ENCODE data around the gene PKDREJ. TPM values are rescaled to one million over a fixed set of nuclear protein-coding genes. Genes with fewer than 3 reads are reported as not detected.
A peak's percentile ranks its signal among the peaks of the same experiment; 100 is the strongest.

Gene PKDREJ
- total RNA-seq, 1 donor from 2014 or later: not detected

GRCh38 chr22:46286941-46287872, 24.1 kb upstream of the PKDREJ start:
- Histone ChIP-seq H3K9me3 (peaks cover 4% of the 10 kb centered on the region), H3K4me3 (peak overlapping the region; percentile 37), H3K27ac (peak overlapping the region; percentile 79), H3K4me1 (peaks cover 18% of the 10 kb centered on the region), H3K27me3 (ENCODE audit: low read depth) (no peaks in the 10 kb centered on the region), H3K36me3 (peaks cover 87% of the 10 kb centered on the region)
- ATAC-seq (no peak), DNase-seq (no peak)
- TF ChIP-seq, protein P1, sequence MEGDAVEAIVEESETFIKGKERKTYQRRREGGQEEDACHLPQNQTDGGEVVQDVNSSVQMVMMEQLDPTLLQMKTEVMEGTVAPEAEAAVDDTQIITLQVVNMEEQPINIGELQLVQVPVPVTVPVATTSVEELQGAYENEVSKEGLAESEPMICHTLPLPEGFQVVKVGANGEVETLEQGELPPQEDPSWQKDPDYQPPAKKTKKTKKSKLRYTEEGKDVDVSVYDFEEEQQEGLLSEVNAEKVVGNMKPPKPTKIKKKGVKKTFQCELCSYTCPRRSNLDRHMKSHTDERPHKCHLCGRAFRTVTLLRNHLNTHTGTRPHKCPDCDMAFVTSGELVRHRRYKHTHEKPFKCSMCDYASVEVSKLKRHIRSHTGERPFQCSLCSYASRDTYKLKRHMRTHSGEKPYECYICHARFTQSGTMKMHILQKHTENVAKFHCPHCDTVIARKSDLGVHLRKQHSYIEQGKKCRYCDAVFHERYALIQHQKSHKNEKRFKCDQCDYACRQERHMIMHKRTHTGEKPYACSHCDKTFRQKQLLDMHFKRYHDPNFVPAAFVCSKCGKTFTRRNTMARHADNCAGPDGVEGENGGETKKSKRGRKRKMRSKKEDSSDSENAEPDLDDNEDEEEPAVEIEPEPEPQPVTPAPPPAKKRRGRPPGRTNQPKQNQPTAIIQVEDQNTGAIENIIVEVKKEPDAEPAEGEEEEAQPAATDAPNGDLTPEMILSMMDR (IDR thresholded peaks at IDR 0.05): no peak
- intact Hi-C loops (cut with DNase I): no loop called here

GRCh38 chr22:46286006-46286405, 22.9 kb upstream of the PKDREJ start:
- Histone ChIP-seq H3K27ac (no peak overlapping the region), H3K4me3 (no peak overlapping the region), H3K27me3 (ENCODE audit: low read depth) (no peaks in the 10 kb centered on the region), H3K4me1 (peaks cover 18% of the 10 kb centered on the region), H3K9me3 (no peaks in the 10 kb centered on the region), H3K36me3 (peaks cover 89% of the 10 kb centered on the region)
- no peak for DNase-seq
- intact Hi-C loops (cut with DNase I): no loop called here
- TF ChIP-seq, protein P1 (IDR thresholded peaks at IDR 0.05): no peak
- ATAC-seq: no peak

- no peak for ATAC-seq
- H3K27me3 ChIP-seq (ENCODE audit: low read depth): no peaks in the 10 kb centered on the region
- intact Hi-C loops (cut with DNase I): no loop called here
- H3K4me3 ChIP-seq: no peak overlapping the region
- H3K36me3 ChIP-seq: peaks cover 100% of the 10 kb centered on the region
- DNase-seq: no peak
- H3K4me1 ChIP-seq: peaks cover 10% of the 10 kb centered on the region
- TF ChIP-seq, protein P1 (IDR thresholded peaks at IDR 0.05): no peak
- H3K9me3 ChIP-seq: no peaks in the 10 kb centered on the region
- H3K27ac ChIP-seq: no peak overlapping the region
Measured at GRCh38 chr22:46281866-46282678, 18.9 kb upstream of the PKDREJ start.

- ATAC-seq: peak; percentile 46 to 52
- H3K36me3 ChIP-seq: peaks cover 96% of the 10 kb centered on the region
- H3K27ac ChIP-seq: no peak overlapping the region
- no peaks in the 10 kb centered on the region for H3K9me3 ChIP-seq
- H3K4me1 ChIP-seq: peaks cover 6% of the 10 kb centered on the region
- no peak overlapping the region for H3K4me3 ChIP-seq
- TF ChIP-seq, protein P1 (IDR thresholded peaks at IDR 0.05): no peak
- no peaks in the 10 kb centered on the region for H3K27me3 ChIP-seq (ENCODE audit: low read depth)
- intact Hi-C loops (cut with DNase I): no loop called here
- peak; percentile 48 for DNase-seq
Measured at GRCh38 chr22:46280999-46281623, 18.0 kb upstream of the PKDREJ start.
